Large intestine (tissue), 3 donors: ENCODE results near the gene RSPH3. TPM values are rescaled to one million over a fixed set of nuclear protein-coding genes. Genes with fewer than 3 reads are reported as not detected.
"Not testable (repeated sequence)": the region's sequence is repeated elsewhere in the genome, so short reads cannot be mapped to it uniquely, and the experiment has no call there.

Experiments
- DNase-seq, 2 donors: peaks; one replicate each; pipeline versions ENCODE4 v3.0.0 to v3.0.0-alpha.2; 2013
- H3K27ac ChIP-seq: one replicate; pipeline ENCODE4 v1.5.1; 2013; ENCODE audit warnings: low read length
- H3K27me3 ChIP-seq: 2 replicates; pipeline ENCODE4 v1.6.1; 2013; ENCODE audit warnings: low read length; ENCODE audit not compliant: control insufficient read depth, insufficient read depth
- H3K36me3 ChIP-seq: 2 replicates; pipeline ENCODE4 v1.6.1; 2013; ENCODE audit warnings: low read length; ENCODE audit not compliant: control insufficient read depth, insufficient read depth
- H3K4me1 ChIP-seq: one replicate; pipeline ENCODE4 v1.6.1; 2013; ENCODE audit warnings: low read length; ENCODE audit not compliant: control insufficient read depth, insufficient read depth
- H3K4me3 ChIP-seq: one replicate; pipeline ENCODE4 v1.5.1; 2013; ENCODE audit warnings: low read length
- H3K9me3 ChIP-seq: one replicate; pipeline ENCODE4 v1.6.1; 2013; ENCODE audit warnings: mild to moderate bottlenecking, low read depth, low read length, moderate library complexity; ENCODE audit not compliant: control insufficient read depth
- WGBS: methylation state at CpG from one replicate; pipeline ENCODE4 v1.1.5; 2013; ENCODE audit warnings: low lambda C conversion rate; ENCODE audit not compliant: insufficient coverage; 5-methylcytosine and 5-hydroxymethylcytosine counted together
- polyA plus RNA-seq: library from polyadenylated mRNA; unstranded; fragments of 120-200 nt; gene quantifications from one replicate; pipeline ENCODE4 v1.2.1, GENCODE V29; 2013

Gene RSPH3
- polyA plus RNA-seq, 1 donor: 11.8 TPM

DNA sequence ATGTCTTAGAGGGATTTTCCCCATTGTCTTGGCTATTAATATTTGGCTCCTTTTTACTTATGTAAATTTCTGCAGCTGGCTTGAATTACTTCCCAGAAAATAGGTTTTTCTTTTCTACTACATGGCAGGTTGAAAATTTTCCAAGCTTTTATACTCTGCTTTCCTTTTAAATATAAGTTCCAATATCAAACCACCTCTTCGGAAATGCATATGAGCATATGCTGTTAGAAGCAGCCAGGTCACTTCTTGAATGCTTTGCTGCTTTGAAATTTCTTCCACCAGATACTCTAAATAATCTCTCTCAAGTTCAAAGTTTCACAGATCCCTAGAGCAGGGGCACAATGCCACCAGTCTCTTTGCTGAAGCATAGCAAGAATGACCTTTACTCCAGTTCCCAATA is 25.2 kb upstream of the RSPH3 start:
- H3K27me3 ChIP-seq, H3K4me3 ChIP-seq, H3K27ac ChIP-seq, H3K9me3 ChIP-seq, DNase-seq, H3K4me1 ChIP-seq, H3K36me3 ChIP-seq: not testable (repeated sequence)
- WGBS: no CpG with 5 or more reads among the region's 1 CpG

DNA sequence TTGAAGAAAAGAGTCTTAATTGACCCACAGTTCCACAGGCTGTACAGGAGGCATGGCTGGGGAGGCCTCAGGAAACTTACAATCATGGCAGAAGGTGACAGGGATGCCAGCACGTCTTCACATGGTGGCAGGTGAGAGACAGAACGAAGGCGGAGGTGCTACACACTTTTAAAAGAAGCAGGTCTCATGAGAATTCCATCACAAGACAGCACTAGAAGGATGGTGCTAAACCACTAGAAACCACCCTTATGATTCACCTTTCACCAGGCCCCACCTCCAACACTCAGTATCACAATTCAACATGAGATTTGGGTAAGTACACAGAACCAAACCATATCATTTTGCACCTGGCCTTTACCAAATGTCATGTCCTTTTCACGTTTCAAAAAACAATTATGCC is 23.9 kb upstream of the RSPH3 start:
- H3K36me3 ChIP-seq: no peaks in the 10 kb centered on the region
- H3K9me3 ChIP-seq: peaks cover 7% of the 10 kb centered on the region
- no peak for DNase-seq
- H3K4me1 ChIP-seq: no peaks in the 10 kb centered on the region
- WGBS: no CpG with 5 or more reads among the region's 4 CpGs
- H3K27ac ChIP-seq: no peak overlapping the region
- no peak overlapping the region for H3K4me3 ChIP-seq
- no peaks in the 10 kb centered on the region for H3K27me3 ChIP-seq

DNA sequence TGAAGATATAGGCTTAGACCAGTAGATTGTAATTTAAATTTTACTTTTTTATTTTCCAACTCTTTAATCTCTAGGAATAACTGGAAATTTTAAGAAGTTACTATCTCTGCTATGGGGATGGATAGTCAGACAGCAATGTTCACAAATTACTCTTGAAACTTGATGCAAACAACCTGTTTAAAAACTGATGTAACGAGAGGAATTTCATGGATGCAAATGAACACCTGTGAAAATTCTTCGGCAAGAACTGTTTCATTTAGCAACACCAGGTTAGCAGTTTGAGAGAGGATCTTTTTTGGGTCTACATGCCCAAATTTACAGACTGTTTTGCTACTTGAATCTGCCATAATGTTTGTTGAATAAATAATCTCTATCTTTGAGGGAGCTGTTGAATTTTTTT is 20.0 kb upstream of the RSPH3 start:
- Histone ChIP-seq H3K9me3 (peaks cover 7% of the 10 kb centered on the region), H3K4me3 (no peak overlapping the region), H3K4me1 (no peaks in the 10 kb centered on the region), H3K36me3 (no peaks in the 10 kb centered on the region), H3K27me3 (no peaks in the 10 kb centered on the region), H3K27ac (no peak overlapping the region)
- no peak for DNase-seq
- WGBS: no CpG with 5 or more reads among the region's 2 CpGs

DNA sequence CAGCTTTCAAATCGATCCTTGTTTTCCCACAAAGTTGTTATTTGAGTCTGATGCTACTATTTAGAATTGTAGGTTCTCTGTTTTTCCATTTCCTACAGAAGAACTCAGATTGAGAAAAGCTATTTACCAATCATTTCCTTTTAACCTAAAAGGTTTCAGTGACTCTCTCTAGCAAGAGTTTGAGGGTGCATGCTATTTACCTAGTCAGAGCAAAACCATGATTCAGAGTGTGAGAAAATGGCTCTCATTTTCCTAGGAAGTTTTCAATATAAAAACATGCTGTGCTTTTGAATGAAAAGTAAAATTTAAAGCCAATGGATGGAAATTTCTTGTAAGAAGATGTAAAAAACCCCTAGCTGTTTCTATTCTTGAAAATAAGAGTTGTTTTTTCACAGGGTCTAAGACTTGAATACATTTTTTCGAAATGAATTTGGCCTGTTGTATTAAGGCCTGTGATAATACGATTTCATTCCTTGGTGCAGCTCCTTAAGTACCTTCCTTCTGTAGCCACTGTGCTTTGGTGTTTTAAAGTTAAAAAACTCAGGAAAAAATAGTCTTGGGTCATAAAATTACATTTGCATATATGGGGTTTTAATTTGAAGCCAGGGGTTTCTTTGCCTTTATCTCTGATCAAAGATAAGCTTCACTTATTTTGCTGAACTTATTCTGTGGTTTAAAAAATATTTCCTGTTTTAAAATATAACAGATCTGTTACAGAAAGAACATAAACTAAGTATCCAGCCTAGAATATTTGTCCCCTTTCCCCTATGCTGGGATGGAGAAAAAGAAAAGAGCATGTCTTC is 18.0 kb upstream of the RSPH3 start:
- H3K27ac ChIP-seq: no peak overlapping the region
- no peaks in the 10 kb centered on the region for H3K27me3 ChIP-seq
- 80% methylated on average over 3 of the region's 3 CpGs for WGBS
- H3K4me1 ChIP-seq: no peaks in the 10 kb centered on the region
- DNase-seq: no peak
- H3K4me3 ChIP-seq: no peak overlapping the region
- H3K9me3 ChIP-seq: no peaks in the 10 kb centered on the region
- H3K36me3 ChIP-seq: no peaks in the 10 kb centered on the region

DNA sequence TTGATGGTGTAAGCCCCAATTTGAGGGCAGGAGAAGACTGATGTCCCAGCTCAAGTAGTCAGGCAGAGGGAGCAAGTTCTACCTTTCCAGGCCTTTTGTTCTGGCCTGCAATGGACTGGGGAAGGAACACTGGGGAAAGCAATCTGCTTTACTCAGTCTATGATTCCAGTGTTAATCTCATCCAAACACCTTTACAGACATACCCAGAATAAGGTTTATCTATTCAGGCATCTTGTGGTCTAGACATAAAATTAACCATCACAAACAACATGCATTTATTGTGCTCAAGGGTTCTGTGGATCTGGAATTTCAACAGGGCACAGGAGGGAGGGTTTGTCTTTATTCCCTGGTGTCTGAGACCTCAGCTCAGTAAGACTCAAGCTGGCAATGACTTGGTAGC is 14.4 kb upstream of the RSPH3 start:
- H3K27me3 ChIP-seq: no peaks in the 10 kb centered on the region
- H3K4me3 ChIP-seq: no peak overlapping the region
- no peak for DNase-seq
- H3K9me3 ChIP-seq: no peaks in the 10 kb centered on the region
- no peaks in the 10 kb centered on the region for H3K4me1 ChIP-seq
- no peak overlapping the region for H3K27ac ChIP-seq
- no peaks in the 10 kb centered on the region for H3K36me3 ChIP-seq

DNA sequence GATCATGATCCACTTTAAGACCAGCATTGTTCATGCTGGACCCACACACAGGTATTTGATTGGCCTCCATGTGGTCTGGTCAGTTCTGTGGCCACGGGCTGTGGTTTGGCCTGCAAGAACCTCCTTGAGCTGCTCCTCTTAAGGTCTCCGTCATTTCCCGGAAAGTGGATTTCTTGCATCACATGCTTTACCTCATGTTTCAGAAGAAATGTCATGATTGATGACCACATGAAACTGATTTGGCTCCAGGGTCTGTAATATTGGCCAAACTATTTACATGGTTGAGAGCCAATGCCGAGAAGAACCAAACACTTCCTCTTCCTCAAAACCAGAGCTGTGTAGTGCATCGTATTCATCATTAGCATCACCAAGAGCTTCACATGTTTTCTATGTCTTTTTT is 13.2 kb upstream of the RSPH3 start:
- WGBS: 100% methylated on average over 1 of the region's 5 CpGs
- no peaks in the 10 kb centered on the region for H3K4me1 ChIP-seq
- no peak overlapping the region for H3K27ac ChIP-seq
- H3K9me3 ChIP-seq: no peaks in the 10 kb centered on the region
- H3K4me3 ChIP-seq: no peak overlapping the region
- DNase-seq: no peak
- H3K27me3 ChIP-seq: no peaks in the 10 kb centered on the region
- no peaks in the 10 kb centered on the region for H3K36me3 ChIP-seq

DNA sequence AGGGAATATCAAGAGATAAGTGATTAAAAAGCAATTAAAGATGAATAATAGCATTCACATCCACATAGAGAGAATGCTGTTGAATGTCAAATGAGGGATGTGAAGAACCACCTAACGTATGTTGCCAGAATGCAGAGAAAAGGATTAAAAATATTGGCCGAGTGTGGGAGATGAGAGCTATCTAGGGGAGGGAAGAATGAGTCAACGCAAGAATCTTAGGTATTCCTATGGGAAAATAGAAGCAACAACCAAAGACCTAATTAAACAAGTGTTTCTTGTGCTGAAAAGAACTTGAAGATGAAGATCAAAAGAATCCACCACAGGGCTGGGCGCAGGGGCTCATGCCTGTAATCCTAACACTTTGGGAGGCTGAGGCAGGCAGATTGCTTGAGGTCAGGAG is 12.2 kb upstream of the RSPH3 start:
- no peaks in the 10 kb centered on the region for H3K36me3 ChIP-seq
- 87% methylated on average over 3 of the region's 4 CpGs for WGBS
- no peaks in the 10 kb centered on the region for H3K27me3 ChIP-seq
- H3K27ac ChIP-seq: no peak overlapping the region
- H3K4me1 ChIP-seq: no peaks in the 10 kb centered on the region
- H3K4me3 ChIP-seq: no peak overlapping the region
- no peaks in the 10 kb centered on the region for H3K9me3 ChIP-seq
- no peak for DNase-seq

DNA sequence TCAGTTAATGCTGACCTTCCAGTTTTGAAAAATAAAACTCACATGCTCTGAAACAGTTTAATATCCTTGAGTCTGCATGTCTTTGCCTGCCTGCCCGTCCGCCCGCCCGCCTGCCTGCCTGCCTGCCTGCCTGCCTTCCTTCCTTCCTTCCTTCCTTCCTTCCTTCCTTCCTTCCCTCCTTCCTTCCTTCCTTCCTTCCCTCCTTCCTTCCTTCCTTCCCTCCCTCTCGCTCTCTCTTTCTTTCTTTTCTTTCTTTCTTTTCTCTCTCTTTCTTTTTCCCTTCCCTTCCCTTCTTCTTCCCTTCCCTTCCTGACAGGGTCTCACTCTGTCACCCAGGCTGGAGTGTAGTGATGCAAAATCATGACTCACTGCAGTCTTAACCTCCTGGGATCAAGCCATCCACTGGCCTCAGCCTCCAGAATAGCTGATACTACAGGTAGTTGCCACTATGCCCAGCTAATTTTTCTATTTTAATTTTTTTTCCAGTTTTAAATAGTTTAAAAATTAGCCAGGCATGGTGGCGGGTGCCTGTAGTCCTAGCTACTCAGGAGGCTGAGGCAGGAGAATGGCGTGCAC is 10.1 kb upstream of the RSPH3 start:
- H3K36me3 ChIP-seq, H3K9me3 ChIP-seq, H3K27me3 ChIP-seq, H3K27ac ChIP-seq, DNase-seq, H3K4me1 ChIP-seq, H3K4me3 ChIP-seq: not testable (repeated sequence)
- WGBS: 91% methylated on average over 4 of the region's 7 CpGs

DNA sequence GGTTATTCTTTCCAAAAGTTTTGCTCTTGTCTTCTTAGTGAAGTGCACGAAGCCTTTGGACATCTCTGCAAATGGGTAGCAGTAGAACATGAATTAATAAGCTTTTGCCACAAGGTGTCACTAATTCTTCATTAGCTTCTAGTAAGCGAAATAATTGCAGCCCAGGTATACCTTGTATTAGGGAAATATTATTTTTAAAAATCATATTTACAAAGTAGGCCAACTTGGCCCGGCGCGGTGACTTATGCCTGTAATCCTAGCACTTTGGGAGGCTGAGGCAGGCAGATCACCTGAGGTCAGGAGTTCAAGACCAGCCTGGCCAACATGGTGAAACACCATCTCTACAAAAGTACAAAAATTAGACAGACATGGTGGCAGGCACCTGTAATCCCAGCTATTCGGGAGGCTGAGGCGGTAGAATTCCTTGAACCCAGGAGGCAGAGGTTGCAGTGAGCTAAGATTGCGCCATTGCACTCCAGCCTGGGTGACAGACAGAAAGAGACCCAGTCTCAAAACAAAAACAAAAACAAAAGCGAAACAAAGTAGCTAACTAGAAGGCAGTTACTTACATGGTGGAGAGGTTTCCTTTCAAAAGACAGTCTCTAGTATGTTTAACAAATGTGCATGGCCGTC is 8.8 kb upstream of the RSPH3 start:
- no CpG with 5 or more reads among the region's 10 CpGs for WGBS
- H3K4me3 ChIP-seq: no peak overlapping the region
- H3K36me3 ChIP-seq: no peaks in the 10 kb centered on the region
- no peaks in the 10 kb centered on the region for H3K4me1 ChIP-seq
- no peak overlapping the region for H3K27ac ChIP-seq
- H3K27me3 ChIP-seq: no peaks in the 10 kb centered on the region
- no peaks in the 10 kb centered on the region for H3K9me3 ChIP-seq
- DNase-seq: peak in 1 of 2 donors; percentile 21

DNA sequence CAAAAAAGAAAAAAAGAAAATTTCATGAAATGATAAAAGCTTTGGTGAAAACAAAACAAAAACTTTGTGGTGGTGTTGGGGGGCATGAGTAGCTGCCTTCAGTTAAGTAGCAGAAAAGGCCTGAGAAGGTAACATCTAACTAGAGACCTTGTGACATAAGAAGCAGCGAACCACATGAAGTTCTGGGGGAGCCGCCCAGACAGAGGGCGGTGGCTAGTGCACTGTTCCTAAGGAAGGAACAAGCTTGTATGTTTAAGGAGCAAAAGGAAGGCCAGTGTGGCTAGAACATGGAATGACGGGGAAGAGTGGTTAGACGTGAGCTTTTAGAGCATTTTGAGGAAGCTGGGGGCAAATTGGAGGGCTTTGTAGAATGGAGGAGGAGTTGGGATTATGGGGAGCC is 7.5 kb upstream of the RSPH3 start:
- H3K4me1 ChIP-seq: no peaks in the 10 kb centered on the region
- no peak for DNase-seq

DNA sequence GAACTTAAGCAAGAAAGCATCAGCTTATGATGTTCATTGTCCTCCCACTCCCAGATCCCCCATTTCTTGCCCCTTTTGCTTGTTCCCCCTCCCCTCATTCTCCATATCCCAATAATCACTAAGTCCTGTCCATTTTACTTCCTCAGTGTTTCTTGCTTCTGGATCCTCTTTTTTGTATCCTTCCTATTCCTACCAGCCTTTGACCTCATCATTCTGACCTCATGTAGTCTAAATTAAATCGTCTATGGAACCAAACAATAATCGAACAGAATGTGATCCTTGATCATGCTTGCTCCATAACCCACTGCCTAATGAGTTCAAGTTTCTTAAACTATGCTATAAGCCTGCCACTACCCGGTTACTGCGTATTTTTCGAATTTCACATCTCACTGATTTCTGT is 5.4 kb upstream of the RSPH3 start:
- no peak for DNase-seq
- WGBS: 100% methylated on average over 3 of the region's 5 CpGs
- Histone ChIP-seq H3K4me3 (no peak overlapping the region), H3K27me3 (no peaks in the 10 kb centered on the region), H3K36me3 (no peaks in the 10 kb centered on the region), H3K4me1 (no peaks in the 10 kb centered on the region), H3K27ac (no peak overlapping the region), H3K9me3 (no peaks in the 10 kb centered on the region)

More for the DNA sequence above, 7.5 kb upstream of the RSPH3 start:
- 78% methylated on average over 5 of the region's 5 CpGs for WGBS
- Histone ChIP-seq H3K4me3 (no peak overlapping the region), H3K27ac (no peak overlapping the region), H3K36me3 (no peaks in the 10 kb centered on the region), H3K27me3 (no peaks in the 10 kb centered on the region), H3K9me3 (no peaks in the 10 kb centered on the region)
